DMS53 treated with DMSO at 0.1 percent for 48 hours (cell line): ENCODE measurements around the gene FAM89B.

Experiments
- DNase-seq: peaks from one replicate; lab custom pipeline; 2025; ENCODE audit not compliant: unreplicated experiment; lab: John Stamatoyannopoulos, UW

FAM89B gene

DNA sequence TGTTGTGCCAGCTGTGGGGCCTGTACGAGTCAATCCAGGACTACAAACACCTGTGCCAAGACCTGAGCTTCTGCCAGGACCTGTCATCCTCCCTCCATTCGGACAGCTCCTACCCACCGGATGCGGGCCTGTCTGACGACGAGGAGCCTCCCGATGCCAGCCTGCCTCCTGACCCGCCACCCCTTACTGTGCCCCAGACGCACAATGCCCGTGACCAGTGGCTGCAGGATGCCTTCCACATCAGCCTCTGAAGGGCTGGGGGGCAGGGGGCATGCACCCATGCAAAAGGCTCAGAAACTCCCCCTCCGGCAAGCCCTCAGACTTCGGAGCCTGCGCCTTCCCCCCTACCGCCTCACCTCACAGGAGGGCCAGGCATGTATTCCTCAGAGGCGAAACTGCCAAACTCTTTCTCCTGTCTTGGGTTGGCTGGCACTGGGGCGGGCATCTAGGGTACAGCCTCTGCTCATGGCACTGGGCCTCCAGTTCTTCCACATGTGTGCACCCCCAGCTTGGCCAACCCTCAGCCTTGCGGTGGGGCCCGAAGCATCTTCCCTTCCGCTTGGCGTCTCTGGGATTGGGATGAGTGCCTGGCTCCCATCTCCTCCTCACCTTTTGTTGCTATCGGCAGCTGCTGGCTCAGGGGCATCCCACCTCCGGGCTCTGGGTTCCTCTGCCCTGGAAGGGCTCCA lies 1.2 kb downstream of the FAM89B start:
- no peak for DNase-seq

DNA sequence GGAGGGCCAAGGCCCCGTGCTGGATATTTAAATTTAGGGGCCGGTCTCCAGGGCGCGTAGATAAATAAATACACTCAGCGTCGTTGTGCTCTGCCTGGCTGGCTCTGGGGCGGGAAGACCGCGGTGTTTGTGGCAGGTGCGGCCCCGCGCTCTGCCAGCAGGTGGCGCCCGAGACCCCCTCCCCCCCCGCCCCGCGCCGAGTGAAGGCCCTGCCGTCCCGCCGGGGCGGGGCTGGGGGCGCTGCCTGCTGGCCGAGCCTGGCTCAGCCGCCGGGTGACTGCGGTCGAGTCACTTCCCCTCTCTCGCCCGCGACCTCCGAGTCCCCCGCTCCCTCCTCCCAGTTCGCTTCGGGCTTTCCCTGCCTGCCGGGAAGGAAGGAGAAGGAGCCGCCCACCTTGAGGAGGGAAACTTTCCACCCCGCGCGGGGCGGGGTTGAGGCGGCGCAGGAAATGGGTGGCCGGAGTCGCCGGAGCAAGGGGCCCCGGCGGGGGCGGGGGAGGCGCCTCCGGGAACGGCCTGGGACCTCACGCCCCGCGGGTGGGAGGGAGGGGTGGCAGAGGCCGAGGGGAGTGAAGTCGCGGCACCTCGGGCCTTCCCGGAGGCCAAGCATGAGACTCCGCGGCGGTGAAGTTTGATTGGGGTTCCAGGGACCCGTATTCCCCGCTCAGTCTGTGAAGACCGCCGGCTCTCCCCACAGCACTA lies 1.9 kb downstream of the FAM89B start:
- peak; percentile 67 for DNase-seq

DNA sequence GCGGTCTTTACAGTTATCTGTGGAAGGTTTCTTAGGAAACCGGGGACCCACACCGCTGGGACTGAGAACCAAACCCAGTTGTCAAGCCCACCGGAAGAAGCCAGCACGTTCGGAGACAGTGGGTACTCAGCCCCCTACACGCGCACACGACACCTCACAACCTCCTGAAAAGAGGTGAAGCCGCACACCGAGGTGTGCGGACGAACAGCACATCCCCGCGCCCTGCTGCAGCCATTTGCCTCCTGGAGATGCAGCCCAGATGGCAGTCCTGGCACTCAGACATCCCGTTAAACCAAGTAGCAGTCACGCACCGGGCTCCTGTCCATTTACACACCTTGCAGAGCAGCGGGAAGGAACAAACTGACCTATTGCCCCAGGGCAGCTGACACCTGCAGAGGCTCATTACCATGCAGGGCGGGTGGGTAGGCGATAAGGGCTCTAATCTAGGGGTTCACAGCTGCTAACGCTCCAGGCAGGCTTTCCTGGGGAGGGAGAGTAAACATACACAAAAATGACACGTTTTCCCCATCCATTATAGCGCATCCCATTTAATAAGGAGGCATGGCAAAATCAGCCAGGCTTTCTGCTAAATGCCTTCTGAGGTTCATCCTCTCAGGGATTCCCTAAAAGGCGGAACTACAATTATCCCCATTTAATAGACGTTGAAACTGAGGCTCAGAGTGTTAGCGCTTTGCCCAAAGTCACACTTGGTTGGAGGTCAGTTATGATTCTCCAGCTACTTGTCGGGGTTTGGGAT lies 2.7 kb downstream of the FAM89B start:
- peak; percentile 63 for DNase-seq

DNA sequence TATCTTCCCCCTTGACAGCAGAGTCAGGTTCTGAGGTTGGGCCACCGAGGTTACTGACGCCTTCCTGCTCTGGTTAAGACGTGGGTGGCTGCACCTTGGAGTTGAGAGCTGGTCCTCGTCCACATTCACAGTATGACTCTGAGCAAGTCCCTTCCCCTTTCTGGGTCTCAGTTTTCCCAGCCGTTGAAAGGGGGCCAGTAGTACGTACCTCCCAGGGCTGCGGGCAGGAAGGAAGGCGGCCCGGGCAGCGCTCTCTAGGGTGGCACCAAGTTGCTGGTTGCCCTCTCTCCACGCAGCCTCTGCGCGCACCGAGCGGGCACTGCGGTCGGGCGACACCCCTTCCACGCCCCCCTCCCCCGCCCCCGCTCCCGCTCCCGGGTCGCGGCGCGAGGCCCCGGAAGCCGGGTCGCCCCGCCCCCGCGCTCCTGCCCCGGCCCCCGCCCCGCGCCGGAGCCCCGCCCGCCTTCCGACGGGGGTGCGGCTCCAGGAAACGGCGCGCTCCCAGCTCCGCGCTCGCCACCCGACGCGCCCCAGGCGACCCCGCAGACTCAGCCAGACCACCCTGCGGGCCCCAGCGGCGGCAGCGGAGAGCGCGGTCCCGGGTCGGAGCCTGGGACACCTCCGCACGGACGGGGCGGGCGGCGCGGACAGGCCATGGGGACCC lies 3.4 kb downstream of the FAM89B start, which contains the start of gene EHBP1L1:
Gene EHBP1L1 (plus strand): TSS at position 486 of the 664 bp plus-strand sequence. CDS start 250 bp downstream, outside the sequence.
- peak; percentile 80 for DNase-seq

DNA sequence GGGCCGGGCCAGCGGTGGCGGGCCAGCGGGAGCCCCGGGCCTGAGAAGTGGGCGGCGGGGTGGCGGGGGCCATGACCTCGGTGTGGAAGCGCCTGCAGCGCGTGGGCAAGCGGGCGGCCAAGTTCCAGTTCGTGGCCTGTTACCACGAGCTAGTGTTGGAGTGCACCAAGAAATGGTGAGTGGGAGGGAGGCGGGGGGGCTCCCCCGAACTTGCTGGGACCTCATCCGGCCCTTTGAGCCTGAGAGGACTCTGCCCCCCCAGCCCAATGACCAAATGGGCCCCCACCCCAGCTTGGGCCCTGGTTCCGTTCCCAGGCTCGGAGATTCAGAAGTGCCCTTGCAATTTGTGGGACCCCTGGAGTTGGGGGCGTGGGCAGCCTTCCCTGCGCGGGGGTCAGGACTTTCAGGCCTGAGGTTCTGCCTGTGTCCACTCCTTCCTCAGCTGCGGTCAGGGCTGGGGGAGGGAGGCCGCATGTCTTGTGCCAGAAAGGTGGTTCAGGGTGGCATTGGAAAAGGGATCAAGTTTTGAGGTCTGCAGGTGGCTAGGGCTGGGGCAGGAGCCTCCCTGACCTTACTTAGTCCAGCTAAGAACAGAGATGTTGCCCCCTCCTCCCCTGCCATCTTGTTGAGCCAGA lies 4.0 kb downstream of the FAM89B start:
- DNase-seq = no peak

DNA sequence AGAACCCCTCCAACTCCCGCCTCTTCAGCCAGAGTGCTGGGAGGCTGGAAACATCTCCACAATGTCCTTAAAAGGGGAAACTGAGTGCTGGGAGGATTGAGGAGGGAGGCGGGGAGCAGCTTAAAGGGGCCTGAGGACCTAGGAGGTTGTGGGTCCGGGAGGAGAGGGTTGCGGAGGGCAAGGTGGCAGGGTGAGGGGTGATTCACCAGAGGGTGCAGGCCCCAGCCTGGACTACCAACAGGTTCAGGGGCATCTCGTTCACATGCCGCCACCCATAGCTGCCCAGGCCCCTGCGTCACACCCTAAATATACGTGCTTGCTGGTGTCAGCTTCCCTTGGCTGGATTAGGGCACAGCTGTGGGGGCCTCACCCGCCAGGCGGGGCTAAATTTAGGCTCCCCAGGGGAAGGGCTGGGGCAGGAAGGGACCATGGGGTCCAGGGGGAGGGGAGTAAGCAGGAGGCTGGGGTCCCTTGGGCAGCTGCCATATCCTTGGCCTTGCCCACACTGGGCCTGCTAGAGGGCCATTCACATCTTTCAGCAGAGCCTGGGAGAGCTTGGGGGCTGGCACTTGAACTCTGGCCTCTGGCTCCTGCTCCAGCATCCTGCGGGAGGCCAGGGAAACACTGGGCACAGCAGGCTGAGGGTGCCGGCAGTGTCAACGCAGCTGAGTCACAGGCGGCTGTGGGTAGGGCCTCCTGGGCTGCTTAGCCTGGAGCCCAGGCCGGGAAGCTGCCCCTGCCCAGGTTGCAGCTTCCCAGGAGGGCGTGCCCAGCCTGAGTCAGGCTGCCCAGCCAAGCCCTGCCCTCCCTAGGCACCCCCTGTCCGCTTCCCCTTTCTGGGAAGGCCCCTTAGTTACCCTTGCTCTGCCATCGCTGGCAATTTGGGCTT lies 4.8 kb downstream of the FAM89B start:
- peak; percentile 45 for DNase-seq

DNA sequence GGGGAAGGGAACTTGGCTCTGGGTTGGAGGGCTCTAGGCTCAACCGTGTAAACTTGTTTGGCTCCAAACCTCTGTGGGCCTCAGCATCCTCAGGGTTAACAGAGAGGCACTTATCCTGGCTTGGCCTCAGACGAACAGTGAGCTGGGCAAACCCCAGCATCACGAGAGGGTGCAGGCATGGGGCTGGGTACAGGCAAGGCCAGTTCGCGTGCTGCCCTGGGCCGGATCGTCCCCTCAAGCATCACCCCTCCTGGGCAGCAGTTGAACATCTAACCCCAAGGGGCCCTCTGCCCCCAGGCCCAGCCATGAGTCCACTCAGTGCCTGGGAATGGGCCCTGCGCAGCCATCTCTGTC lies 5.4 kb downstream of the FAM89B start:
- no peak for DNase-seq

DNA sequence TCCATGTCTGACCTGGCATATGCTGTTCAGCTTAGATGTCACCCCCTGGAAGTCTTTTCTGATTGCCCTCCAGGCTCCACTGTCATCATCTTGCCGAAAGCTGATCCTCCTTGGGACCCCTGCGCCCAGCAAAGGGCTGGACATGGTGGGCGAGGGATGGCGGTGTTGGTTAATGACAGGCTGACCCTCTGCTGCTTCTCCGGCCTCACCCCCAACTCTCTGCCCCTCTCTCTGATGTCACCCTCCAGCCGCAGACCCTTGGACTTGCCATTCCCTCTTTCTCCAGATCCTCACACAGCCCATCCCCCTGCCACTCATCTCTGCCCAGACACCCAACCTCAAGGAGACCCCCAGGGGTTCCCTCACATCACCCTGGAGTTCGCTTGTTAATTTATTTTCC lies 5.8 kb downstream of the FAM89B start:
- DNase-seq = no peak

DNA sequence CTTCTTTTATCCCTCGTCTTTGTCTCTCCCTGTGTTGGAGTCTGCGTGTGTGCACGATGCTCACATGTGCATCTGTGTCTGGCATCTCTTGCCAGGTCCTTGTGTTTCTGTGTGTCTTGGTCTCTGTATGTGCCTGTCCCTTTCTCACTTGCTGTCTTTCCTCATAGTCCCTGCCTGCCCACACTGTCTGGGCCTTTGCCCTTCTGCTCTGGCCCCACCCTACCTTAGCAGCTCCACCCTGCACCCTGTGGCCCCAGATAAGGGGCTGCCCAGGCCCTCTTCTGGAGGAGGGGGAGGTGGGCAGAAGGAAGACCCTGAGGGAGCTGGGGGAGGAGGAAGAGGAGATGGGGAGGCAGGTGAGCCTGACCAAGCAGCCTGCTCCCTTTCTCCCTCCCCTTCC lies 6.3 kb downstream of the FAM89B start:
- no peak for DNase-seq

DNA sequence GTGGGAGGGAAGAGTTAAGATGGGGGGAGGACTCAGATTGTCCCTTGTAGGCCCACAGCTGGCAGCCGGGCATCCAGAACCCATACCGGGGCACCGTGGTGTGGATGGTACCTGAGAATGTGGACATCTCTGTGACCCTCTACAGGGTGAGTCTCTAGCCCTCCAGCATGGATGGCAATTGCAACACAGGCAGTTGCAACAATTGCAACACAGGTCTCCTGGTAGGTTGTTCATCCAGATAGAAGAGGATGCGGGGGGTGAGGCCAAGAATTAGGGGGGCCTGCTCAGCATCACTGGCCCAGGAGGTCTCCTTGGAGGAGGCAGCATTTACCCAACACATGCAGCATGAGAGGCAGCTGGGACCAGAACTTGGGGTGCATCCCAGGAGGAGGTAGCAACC lies 7.0 kb downstream of the FAM89B start:
- DNase-seq = no peak

DNA sequence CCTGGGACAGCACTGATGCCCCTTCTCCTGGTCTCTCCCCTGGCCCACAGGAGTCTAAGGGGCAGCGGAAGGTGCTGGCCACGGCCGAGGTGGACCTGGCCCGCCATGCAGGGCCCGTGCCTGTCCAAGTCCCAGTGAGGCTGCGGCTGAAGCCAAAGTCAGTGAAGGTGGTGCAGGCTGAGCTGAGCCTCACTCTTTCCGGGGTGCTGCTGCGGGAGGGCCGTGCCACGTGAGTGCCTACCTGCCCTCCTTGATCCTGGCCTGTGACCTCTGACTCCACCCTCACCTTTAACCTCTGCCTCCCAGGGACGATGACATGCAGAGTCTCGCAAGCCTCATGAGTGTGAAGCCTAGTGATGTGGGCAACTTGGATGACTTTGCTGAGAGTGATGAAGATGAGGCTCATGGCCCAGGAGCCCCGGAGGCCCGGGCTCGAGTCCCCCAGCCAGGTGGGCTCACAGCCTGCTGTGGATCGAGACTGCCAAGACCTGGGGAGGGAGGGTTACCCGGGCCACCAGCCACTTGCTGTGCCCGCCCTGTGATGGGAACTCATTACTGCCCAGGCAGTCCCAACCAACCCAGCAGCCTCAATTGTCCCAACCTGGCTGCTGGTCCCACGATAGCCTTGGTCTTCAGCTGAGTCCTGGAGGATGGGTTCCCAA lies 7.8 kb downstream of the FAM89B start:
- DNase-seq = no peak

DNA sequence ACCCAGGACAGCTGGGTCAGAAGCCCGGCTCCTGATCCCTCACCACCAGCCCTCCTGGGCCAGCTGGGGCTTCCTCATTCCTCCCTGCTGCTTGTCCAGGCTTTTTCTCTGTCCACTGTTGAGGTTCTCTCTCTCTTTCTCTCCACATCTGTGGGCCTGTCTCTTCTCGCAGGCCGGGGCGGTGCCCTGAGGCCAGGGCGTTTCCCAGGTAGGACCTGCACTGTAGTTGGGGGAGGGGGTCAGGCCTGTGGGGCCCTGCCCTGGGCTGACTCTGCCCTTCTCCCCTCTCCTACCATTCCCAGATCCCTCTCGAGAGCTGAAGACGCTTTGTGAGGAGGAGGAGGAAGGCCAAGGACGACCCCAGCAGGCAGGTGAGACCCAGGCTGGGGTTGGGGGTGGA lies 8.4 kb downstream of the FAM89B start:
- DNase-seq = no peak

DNA sequence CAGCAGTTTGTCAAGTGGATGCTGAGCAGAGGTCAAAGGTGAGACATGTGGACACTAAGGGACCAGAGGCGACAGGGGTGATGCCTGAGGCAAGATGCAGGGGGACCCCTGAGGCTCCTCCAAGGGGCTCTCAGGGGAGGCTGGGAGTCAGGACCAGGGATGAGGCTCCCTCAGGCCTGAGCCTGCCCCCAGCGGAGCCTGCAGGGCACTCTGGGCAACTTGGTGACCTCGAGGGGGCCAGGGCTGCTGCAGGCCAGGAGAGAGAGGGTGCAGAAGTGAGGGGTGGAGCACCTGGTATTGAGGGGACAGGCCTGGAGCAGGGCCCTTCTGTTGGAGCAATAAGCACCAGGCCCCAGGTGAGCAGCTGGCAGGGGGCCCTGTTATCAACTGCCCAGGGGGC lies 9.6 kb downstream of the FAM89B start:
- no peak for DNase-seq

DNA sequence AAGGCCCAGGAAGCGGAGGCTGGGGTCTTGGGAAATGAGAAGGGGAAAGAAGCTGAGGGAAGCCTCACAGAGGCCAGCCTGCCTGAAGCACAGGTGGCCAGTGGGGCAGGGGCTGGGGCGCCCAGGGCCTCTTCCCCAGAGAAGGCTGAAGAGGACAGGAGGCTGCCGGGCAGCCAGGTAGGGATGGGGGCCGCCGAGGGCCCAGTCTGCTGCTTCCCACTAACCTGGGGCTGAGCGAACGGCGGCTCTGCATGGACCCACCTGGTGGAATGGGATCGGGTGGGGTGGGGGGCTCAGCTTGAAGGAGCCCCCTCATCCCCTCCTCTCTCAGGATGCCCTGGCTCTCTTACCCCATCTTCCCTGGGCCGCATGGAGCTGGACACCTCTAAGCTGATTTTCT lies 11.3 kb downstream of the FAM89B start:
- DNase-seq = no peak

DNA sequence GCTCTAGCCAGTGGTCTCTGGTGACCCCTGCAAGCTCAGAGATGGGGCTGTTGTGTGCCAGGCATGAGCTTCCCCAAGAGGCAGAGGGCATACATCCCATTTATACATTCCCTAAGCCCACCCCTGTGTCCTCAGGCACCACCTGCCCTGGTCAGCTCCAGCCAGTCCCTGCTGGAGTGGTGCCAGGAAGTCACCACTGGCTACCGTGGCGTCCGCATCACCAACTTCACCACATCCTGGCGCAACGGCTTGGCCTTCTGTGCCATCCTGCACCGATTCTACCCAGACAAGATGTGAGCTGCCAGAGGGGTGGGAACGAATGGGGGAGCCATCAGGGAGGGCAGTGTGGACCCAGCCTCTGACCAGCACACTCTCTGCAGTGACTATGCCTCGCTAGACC lies 11.8 kb downstream of the FAM89B start:
- no peak for DNase-seq

DNA sequence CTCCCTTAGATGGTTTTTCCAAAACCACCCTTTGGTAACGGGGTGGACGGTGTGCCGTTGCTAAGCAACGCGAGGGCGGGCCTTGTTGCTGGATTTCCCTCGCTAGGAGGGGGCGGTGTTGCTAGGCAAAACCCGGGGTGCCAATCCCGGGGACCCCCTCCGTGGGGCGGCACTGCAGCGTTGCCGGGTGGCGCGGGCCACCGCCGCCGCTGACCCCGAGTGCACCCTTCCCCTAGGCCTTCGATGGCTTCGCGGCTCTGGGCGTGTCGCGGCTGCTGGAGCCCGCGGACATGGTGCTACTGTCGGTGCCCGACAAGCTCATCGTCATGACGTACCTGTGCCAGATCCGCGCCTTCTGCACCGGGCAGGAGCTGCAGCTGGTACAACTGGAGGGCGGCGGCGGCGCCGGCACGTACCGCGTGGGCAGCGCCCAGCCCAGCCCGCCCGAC lies 12.4 kb downstream of the FAM89B start:
- DNase-seq = no peak

DNA sequence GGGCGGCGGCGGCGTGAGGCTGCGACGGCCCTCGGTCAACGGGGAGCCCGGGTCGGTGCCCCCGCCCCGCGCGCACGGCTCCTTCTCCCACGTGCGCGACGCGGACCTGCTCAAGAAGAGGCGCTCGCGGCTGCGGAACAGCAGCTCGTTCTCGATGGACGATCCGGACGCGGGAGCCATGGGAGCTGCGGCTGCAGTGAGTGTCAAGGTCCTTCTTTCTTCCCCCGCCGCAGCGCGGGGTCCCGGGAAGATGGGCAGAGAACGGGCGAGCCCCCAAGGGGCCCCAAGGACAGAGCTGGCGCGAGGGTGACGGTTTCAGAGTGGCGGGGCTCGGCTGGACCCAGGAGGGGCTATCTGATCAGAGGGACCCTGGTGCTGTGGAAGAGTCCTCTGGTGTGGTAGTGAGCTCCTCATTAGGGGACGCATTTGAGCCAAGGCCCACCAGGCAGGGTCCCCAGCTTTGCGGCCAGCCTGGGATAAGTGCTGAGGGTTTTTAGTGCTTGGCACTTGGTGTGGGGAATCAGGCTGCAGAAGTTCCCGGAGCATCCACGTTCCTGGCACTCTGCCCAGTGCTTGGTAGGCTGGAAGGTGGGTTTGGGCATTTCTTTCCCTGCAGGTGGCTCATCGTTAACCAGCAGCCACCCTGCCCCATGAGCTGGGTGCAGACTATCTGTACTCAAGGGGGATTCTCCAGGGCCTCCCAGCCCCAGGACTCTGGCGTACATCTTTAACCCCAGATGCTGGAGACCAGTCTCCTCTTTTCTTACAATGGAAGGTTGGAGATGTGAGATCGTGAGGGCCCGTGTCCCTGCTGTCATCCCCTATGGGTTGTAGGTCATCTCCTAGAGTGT lies 13.3 kb downstream of the FAM89B start:
- no peak for DNase-seq

DNA sequence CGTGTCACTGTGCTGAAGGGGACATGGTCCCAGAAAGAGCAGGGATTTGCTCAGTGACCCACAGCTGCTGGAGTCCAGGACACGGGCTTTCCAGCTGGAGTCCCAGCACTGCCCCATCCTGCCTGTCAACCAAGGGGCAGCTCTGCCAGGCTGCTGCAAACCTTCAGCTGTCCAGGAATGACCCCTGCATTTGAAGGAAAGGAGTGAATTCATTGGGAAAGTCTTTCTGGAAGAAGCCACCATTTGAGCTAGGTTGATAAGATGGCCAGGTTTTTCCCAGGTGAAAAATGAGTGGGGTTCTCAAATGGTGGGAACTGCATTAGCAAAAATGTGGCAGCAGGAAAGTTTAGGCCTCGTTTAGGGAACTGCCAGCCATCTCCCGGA lies 13.9 kb downstream of the FAM89B start:
- no peak for DNase-seq

DNA sequence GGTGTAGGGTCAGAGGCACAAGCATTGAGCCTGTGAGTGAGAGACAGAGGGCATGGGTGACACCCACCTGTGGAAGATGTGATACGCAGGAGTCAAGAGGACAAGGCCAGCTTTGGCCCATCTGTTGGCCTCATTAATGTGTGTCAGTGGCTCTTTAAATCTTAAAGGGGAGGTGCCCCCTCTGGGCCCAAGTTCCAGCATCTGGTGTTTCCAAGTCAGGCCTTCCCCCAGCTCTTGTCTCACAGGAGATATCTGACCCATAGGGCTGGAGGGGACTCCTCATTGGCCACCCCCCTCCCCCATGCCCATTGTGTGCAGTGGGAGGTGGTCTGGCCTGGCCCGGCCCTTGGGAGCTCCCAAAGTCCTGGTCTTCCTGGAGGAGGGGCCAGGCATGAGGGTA lies 14.3 kb downstream of the FAM89B start:
- DNase-seq = no peak
